Measurements from ENCODE around the gene SLC39A11.

DNA sequence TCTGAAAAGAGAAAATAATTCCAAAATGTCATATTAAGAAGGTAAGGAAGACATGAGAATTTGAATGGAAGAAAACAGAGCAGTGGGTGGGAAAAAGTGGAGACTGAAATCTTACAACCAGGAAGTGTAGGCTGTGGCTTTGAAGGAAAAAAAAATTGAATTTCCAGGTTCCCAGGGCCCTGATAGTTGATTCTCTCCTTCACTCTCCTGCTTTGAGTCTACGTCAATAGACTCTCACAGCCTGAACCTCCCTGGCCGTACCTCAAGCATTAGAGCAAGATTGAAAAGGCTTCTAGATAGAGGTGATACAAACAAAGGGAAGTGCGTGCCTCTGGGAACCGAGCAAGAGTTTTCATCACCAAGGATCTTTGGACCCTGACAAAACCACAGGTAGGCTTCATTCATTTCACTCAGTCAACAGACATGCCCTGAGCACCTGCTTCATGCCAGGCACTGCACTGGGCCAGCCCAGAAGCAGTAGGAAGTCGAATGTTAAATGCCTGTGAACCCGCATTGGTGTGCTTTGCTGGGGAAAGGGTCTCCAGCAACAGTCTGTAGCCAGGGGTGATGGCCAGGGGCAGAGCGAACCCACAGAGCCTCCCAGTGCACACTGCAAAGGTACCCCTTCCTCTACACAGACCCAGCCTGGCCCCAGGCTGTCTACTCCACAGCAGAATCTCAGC is 163.9 kb downstream of the SLC39A11 start:
- TF ChIP-seq, protein P1, sequence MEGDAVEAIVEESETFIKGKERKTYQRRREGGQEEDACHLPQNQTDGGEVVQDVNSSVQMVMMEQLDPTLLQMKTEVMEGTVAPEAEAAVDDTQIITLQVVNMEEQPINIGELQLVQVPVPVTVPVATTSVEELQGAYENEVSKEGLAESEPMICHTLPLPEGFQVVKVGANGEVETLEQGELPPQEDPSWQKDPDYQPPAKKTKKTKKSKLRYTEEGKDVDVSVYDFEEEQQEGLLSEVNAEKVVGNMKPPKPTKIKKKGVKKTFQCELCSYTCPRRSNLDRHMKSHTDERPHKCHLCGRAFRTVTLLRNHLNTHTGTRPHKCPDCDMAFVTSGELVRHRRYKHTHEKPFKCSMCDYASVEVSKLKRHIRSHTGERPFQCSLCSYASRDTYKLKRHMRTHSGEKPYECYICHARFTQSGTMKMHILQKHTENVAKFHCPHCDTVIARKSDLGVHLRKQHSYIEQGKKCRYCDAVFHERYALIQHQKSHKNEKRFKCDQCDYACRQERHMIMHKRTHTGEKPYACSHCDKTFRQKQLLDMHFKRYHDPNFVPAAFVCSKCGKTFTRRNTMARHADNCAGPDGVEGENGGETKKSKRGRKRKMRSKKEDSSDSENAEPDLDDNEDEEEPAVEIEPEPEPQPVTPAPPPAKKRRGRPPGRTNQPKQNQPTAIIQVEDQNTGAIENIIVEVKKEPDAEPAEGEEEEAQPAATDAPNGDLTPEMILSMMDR (IDR thresholded peaks at IDR 0.05; ENCODE audit: low read depth, low read length): no peak
- no peak for TF ChIP-seq EZH2phosphoT487 (IDR thresholded peaks at IDR 0.05; ENCODE audit: low read depth)

Measured in OCI-LY3 (cell line).